HS-27A (cell line): ENCODE results near the gene LHFPL2.
A peak's percentile ranks its signal among the peaks of the same experiment; 100 is the strongest.

Experiments used
- DNase-seq: peaks from one replicate; pipeline ENCODE4 v3.0.0-alpha.2; 2012; ENCODE audit warnings: low read depth, missing footprints

Gene LHFPL2

GRCh38 chr5:78543916-78544315 lies 104.7 kb downstream of the LHFPL2 start:
- no peak for DNase-seq

- DNase-seq: no peak
These were observed 105.3 kb downstream of the LHFPL2 start for GRCh38 chr5:78543292-78543691.

GRCh38 chr5:78542321-78542840 lies 106.2 kb downstream of the LHFPL2 start:
- DNase-seq: no peak

GRCh38 chr5:78541086-78541654 lies 107.4 kb downstream of the LHFPL2 start:
- DNase-seq: no peak

GRCh38 chr5:78540335-78541085 lies 108.1 kb downstream of the LHFPL2 start:
- DNase-seq: no peak

GRCh38 chr5:78538240-78538850 lies 110.2 kb downstream of the LHFPL2 start:
- DNase-seq: no peak

- no peak for DNase-seq
These were observed 110.8 kb downstream of the LHFPL2 start for GRCh38 chr5:78537821-78538220.

- no peak for DNase-seq
These were observed 111.2 kb downstream of the LHFPL2 start for GRCh38 chr5:78537411-78537810.

- no peak for DNase-seq
These were observed 111.8 kb downstream of the LHFPL2 start for GRCh38 chr5:78536661-78537196.

GRCh38 chr5:78534905-78535200 lies 113.7 kb downstream of the LHFPL2 start:
- DNase-seq: no peak

- no peak for DNase-seq
These were observed 114.2 kb downstream of the LHFPL2 start for GRCh38 chr5:78534148-78534904.

GRCh38 chr5:78533356-78533755 lies 115.2 kb downstream of the LHFPL2 start:
- no peak for DNase-seq

GRCh38 chr5:78530342-78531096 lies 118.1 kb downstream of the LHFPL2 start:
- peak; percentile 69 for DNase-seq

- no peak for DNase-seq
These were observed 120.6 kb downstream of the LHFPL2 start for GRCh38 chr5:78527925-78528324.

GRCh38 chr5:78527054-78527859 lies 121.3 kb downstream of the LHFPL2 start:
- no peak for DNase-seq

GRCh38 chr5:78526049-78526525 lies 122.5 kb downstream of the LHFPL2 start:
- no peak for DNase-seq

GRCh38 chr5:78523314-78524193 lies 125.0 kb downstream of the LHFPL2 start:
- DNase-seq: no peak

- DNase-seq: no peak
These were observed 125.9 kb downstream of the LHFPL2 start for GRCh38 chr5:78522476-78523260.

GRCh38 chr5:78521455-78521854 lies 127.1 kb downstream of the LHFPL2 start:
- no peak for DNase-seq
